ENCODE measurements around the gene FREY1. TPM values are rescaled to one million over a fixed set of nuclear protein-coding genes. Genes with fewer than 3 reads are reported as not detected.

Gene FREY1
- total RNA-seq, 2 experiments from 2014 or later = 0.60 to 0.80 TPM

GRCh38 chr11:45922425-45923082, 15.5 kb upstream of the FREY1 start, which contains the start of gene LARGE2:
Gene LARGE2 (plus strand): TSS chr11:45922656. CDS start chr11:45922883, 227 bp downstream.
- peaks cover 4% of the 10 kb centered on the region for H3K27me3 Mint-ChIP-seq
- H3K4me1 Mint-ChIP-seq = peaks cover 11% of the 10 kb centered on the region
- peak within 1 kb of the TSS; percentile 14 for H3K27ac Mint-ChIP-seq
- H3K9me3 Mint-ChIP-seq = no peaks in the 10 kb centered on the region
- H3K4me3 Mint-ChIP-seq = peak within 1 kb of the TSS; percentile 68
- no peaks in the 10 kb centered on the region for H3K36me3 Mint-ChIP-seq
- no peak for DNase-seq

GRCh38 chr11:45921561-45922424, 14.7 kb upstream of the FREY1 start:
- DNase-seq = no peak
- Mint-ChIP-seq H3K9me3 (no peaks in the 10 kb centered on the region), H3K36me3 (no peaks in the 10 kb centered on the region), H3K4me1 (peaks cover 9% of the 10 kb centered on the region), H3K27ac (peak overlapping the region; percentile 14), H3K4me3 (peak overlapping the region; percentile 16), H3K27me3 (peaks cover 4% of the 10 kb centered on the region)

- peaks cover 15% of the 10 kb centered on the region for H3K4me1 Mint-ChIP-seq
- H3K9me3 Mint-ChIP-seq = no peaks in the 10 kb centered on the region
- no peak overlapping the region for H3K4me3 Mint-ChIP-seq
- DNase-seq = no peak
- no peaks in the 10 kb centered on the region for H3K36me3 Mint-ChIP-seq
- no peak overlapping the region for H3K27ac Mint-ChIP-seq
- H3K27me3 Mint-ChIP-seq = peaks cover 4% of the 10 kb centered on the region
Measured at GRCh38 chr11:45920531-45921477, 13.7 kb upstream of the FREY1 start.

- Mint-ChIP-seq H3K4me1 (peaks cover 17% of the 10 kb centered on the region), H3K9me3 (no peaks in the 10 kb centered on the region), H3K36me3 (peaks cover 2% of the 10 kb centered on the region), H3K4me3 (no peak overlapping the region), H3K27ac (no peak overlapping the region), H3K27me3 (peaks cover 4% of the 10 kb centered on the region)
- no peak for DNase-seq
Measured at GRCh38 chr11:45919806-45920530, 12.9 kb upstream of the FREY1 start.

GRCh38 chr11:45918962-45919675, 12.0 kb upstream of the FREY1 start:
- H3K27me3 Mint-ChIP-seq = peaks cover 4% of the 10 kb centered on the region
- H3K4me3 Mint-ChIP-seq = peak overlapping the region; percentile 91
- peaks cover 5% of the 10 kb centered on the region for H3K36me3 Mint-ChIP-seq
- peaks cover 17% of the 10 kb centered on the region for H3K4me1 Mint-ChIP-seq
- no peak for DNase-seq
- H3K9me3 Mint-ChIP-seq = no peaks in the 10 kb centered on the region
- peak overlapping the region; percentile 94 for H3K27ac Mint-ChIP-seq

GRCh38 chr11:45918331-45918941, 11.4 kb upstream of the FREY1 start:
- H3K4me3 Mint-ChIP-seq = peak overlapping the region; percentile 91
- peaks cover 5% of the 10 kb centered on the region for H3K36me3 Mint-ChIP-seq
- peaks cover 17% of the 10 kb centered on the region for H3K4me1 Mint-ChIP-seq
- DNase-seq = peak; percentile 72
- H3K27me3 Mint-ChIP-seq = peaks cover 4% of the 10 kb centered on the region
- no peaks in the 10 kb centered on the region for H3K9me3 Mint-ChIP-seq
- H3K27ac Mint-ChIP-seq = peak overlapping the region; percentile 94

- Mint-ChIP-seq H3K27me3 (no peaks in the 10 kb centered on the region), H3K4me1 (peaks cover 17% of the 10 kb centered on the region), H3K9me3 (no peaks in the 10 kb centered on the region), H3K4me3 (peak within 1 kb of the TSS; percentile 91), H3K36me3 (peaks cover 5% of the 10 kb centered on the region), H3K27ac (peak within 1 kb of the TSS; percentile 94)
- DNase-seq = peak; percentile 97
Measured at GRCh38 chr11:45917623-45918330, 10.7 kb upstream of the FREY1 start, which contains the start of gene PEX16. Gene PEX16 (minus strand): TSS chr11:45917877. CDS start chr11:45917811, 66 bp downstream.

- no peak for DNase-seq
- Mint-ChIP-seq H3K36me3 (peaks cover 5% of the 10 kb centered on the region), H3K4me3 (peak overlapping the region; percentile 91), H3K27me3 (no peaks in the 10 kb centered on the region), H3K27ac (peak overlapping the region; percentile 94), H3K4me1 (peaks cover 17% of the 10 kb centered on the region), H3K9me3 (no peaks in the 10 kb centered on the region)
Measured at GRCh38 chr11:45917286-45917622, 10.2 kb upstream of the FREY1 start.

- Mint-ChIP-seq H3K4me1 (peaks cover 14% of the 10 kb centered on the region), H3K9me3 (no peaks in the 10 kb centered on the region), H3K36me3 (peaks cover 5% of the 10 kb centered on the region), H3K27me3 (no peaks in the 10 kb centered on the region), H3K4me3 (no peak overlapping the region), H3K27ac (no peak overlapping the region)
- DNase-seq = no peak
Measured at GRCh38 chr11:45915446-45915845, 8.4 kb upstream of the FREY1 start.

- Mint-ChIP-seq H3K27ac (peak overlapping the region; percentile 60), H3K36me3 (peaks cover 5% of the 10 kb centered on the region), H3K4me3 (no peak overlapping the region), H3K4me1 (peaks cover 11% of the 10 kb centered on the region), H3K27me3 (no peaks in the 10 kb centered on the region), H3K9me3 (no peaks in the 10 kb centered on the region)
- DNase-seq = no peak
Measured at GRCh38 chr11:45913942-45914635, 7.0 kb upstream of the FREY1 start.

- Mint-ChIP-seq H3K27me3 (no peaks in the 10 kb centered on the region), H3K4me3 (no peak overlapping the region), H3K27ac (peak overlapping the region; percentile 60), H3K4me1 (peaks cover 9% of the 10 kb centered on the region), H3K9me3 (no peaks in the 10 kb centered on the region), H3K36me3 (peaks cover 5% of the 10 kb centered on the region)
- no peak for DNase-seq
Measured at GRCh38 chr11:45913514-45913913, 6.4 kb upstream of the FREY1 start.

GRCh38 chr11:45910623-45911022, 3.6 kb upstream of the FREY1 start:
- Mint-ChIP-seq H3K9me3 (no peaks in the 10 kb centered on the region), H3K36me3 (peaks cover 5% of the 10 kb centered on the region), H3K4me1 (peaks cover 5% of the 10 kb centered on the region), H3K4me3 (no peak overlapping the region), H3K27me3 (no peaks in the 10 kb centered on the region), H3K27ac (no peak overlapping the region)
- no peak for DNase-seq

All from activated naive CD8-positive, alpha-beta T cell treated with anti-CD3 and anti-CD28 coated beads for 36 hours (primary cell).